OCI-LY1 (cell line): ENCODE data around the gene ASB6.

ENCODE experiments used
- H2AFZ ChIP-seq: fragments of 200-600 bp; sonication (generic), shearing (Covaris generic); 2 replicates; pipeline ENCODE4 v1.6.0; 2014; ENCODE audit warnings: antibody characterized with exemption, mild to moderate bottlenecking, low read length
- H3F3A ChIP-seq: fragments of 200-600 bp; sonication (generic), shearing (Covaris generic); 2 replicates; pipeline ENCODE4 v1.6.0; 2014; ENCODE audit warnings: mild to moderate bottlenecking, antibody characterized with exemption, low read length, moderate library complexity; ENCODE audit not compliant: insufficient read depth
- H3K27ac ChIP-seq: fragments of 200-600 bp; sonication (generic); 2 replicates; pipeline ENCODE4 v1.5.1; 2014; ENCODE audit warnings: low read length, mixed run types, mild to moderate bottlenecking, low read depth; ENCODE audit not compliant: poor library complexity, severe bottlenecking
- H3K27me3 ChIP-seq: fragments of 200-600 bp; sonication (generic); 2 replicates; pipeline ENCODE4 v1.6.0; 2014; ENCODE audit warnings: antibody characterized with exemption, mild to moderate bottlenecking, low read length, moderate library complexity; ENCODE audit not compliant: insufficient read depth
- H3K36me3 ChIP-seq: fragments of 200-600 bp; sonication (generic); 2 replicates; pipeline ENCODE4 v1.6.1; 2014; ENCODE audit warnings: mild to moderate bottlenecking, antibody characterized with exemption, low read length, moderate library complexity, mixed read lengths; ENCODE audit not compliant: insufficient read depth
- H3K4me1 ChIP-seq: fragments of 200-600 bp; sonication (generic); 2 replicates; pipeline ENCODE4 v1.5.1; 2014; ENCODE audit warnings: mild to moderate bottlenecking, low read length, moderate library complexity; ENCODE audit not compliant: insufficient read depth, severe bottlenecking
- H3K4me2 ChIP-seq: fragments of 200-600 bp; sonication (generic), shearing (Covaris generic); 2 replicates; pipeline ENCODE4 v1.6.1; 2014; ENCODE audit warnings: low read length
- H3K4me3 ChIP-seq: fragments of 200-600 bp; sonication (generic); 2 replicates; pipeline ENCODE4 v1.5.1; 2014; ENCODE audit warnings: low read length, low read depth, mild to moderate bottlenecking, mixed read lengths; ENCODE audit not compliant: poor library complexity, severe bottlenecking
- H3K79me2 ChIP-seq: fragments of 200-600 bp; shearing (Covaris generic); 2 replicates; pipeline ENCODE4 v1.6.1; 2016; ENCODE audit warnings: mixed run types, low read length, mixed read lengths; ENCODE audit not compliant: insufficient read depth
- H3K9ac ChIP-seq: fragments of 200-600 bp; sonication (generic), shearing (Covaris generic); 2 replicates; pipeline ENCODE4 v1.6.1; 2014; ENCODE audit warnings: mild to moderate bottlenecking, low read length, mixed read lengths
- H3K9me2 ChIP-seq: fragments of 200-600 bp; sonication (generic), shearing (Covaris generic); 2 replicates; pipeline ENCODE4 v1.6.1; 2014; ENCODE audit warnings: low read depth, mild to moderate bottlenecking, low read length, mixed read lengths
- H3K9me3 ChIP-seq: fragments of 200-600 bp; shearing (Covaris generic); 2 replicates; pipeline ENCODE4 v1.6.1; 2014; ENCODE audit warnings: low read length, mixed read lengths
- H4K20me1 ChIP-seq: fragments of 200-600 bp; sonication (generic), shearing (Covaris generic); 2 replicates; pipeline ENCODE4 v1.6.0; 2016; ENCODE audit warnings: mild to moderate bottlenecking, low read length; ENCODE audit not compliant: insufficient read depth
- EZH2 ChIP-seq: fragments of 200-600 bp; sonication (generic), shearing (Covaris generic); IDR thresholded peaks from 2 replicates; pipeline ENCODE4 v1.8.0; 2017; ENCODE audit warnings: borderline replicate concordance, mixed run types, mild to moderate bottlenecking, antibody characterized with exemption, low read length, moderate library complexity, mixed read lengths
- TF ChIP-seq, protein P1 (sequence below): fragments of 200-600 bp; sonication (generic), shearing (Covaris generic); IDR thresholded peaks from 2 replicates; pipeline ENCODE4 v1.5.1; 2017; ENCODE audit warnings: mild to moderate bottlenecking, antibody characterized with exemption, low read length, moderate library complexity, mixed read lengths

The ASB6 gene

DNA sequence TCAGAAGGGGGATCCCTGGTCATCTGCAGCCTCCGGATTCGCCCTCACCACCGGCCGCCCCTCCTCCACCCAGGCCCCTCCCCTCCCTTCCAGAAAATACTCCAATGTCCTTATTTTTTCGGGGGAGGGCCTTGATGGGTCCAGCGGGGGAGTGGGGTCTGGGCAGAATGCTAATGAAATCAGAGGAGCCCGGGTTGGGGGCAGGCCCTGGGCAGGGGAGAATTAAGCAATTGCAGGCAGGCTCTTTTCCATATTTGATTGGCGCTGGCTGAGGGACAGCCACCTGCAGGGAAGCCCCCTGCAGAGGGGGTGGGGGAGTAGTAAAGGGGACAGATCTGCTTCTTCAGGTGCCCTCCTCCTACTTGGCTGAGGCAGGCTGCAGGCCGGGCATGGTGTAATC lies 44.8 kb upstream of the ASB6 start:
- H3K27ac ChIP-seq, result no peak overlapping the region

DNA sequence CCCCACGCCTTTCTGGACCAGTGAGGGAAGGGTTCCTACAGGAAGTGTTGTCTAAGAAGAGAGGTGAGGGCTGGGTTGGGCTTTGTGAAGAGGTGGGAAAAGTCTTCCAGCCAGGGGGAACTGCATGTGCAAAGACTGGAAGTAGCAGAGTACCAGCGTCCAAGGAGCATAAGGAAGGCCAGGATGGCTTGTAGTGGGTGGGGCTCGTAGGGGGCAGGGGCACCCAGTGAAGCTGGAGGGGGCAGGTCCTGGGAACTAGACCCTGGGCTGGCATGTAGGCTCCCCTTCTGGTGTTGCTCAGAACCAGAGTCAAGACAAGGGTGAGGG lies 43.9 kb upstream of the ASB6 start:
- no peak overlapping the region for H3K4me2 ChIP-seq
- TF ChIP-seq, protein P1, sequence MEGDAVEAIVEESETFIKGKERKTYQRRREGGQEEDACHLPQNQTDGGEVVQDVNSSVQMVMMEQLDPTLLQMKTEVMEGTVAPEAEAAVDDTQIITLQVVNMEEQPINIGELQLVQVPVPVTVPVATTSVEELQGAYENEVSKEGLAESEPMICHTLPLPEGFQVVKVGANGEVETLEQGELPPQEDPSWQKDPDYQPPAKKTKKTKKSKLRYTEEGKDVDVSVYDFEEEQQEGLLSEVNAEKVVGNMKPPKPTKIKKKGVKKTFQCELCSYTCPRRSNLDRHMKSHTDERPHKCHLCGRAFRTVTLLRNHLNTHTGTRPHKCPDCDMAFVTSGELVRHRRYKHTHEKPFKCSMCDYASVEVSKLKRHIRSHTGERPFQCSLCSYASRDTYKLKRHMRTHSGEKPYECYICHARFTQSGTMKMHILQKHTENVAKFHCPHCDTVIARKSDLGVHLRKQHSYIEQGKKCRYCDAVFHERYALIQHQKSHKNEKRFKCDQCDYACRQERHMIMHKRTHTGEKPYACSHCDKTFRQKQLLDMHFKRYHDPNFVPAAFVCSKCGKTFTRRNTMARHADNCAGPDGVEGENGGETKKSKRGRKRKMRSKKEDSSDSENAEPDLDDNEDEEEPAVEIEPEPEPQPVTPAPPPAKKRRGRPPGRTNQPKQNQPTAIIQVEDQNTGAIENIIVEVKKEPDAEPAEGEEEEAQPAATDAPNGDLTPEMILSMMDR, result no peak
- TF ChIP-seq EZH2, result no peak
- no peak overlapping the region for H3K9ac ChIP-seq
- no peak overlapping the region for H3K27ac ChIP-seq
- no peak overlapping the region for H2AFZ ChIP-seq
- no peaks in the 10 kb centered on the region for H3K4me1 ChIP-seq
- no peaks in the 10 kb centered on the region for H3K9me2 ChIP-seq
- no peaks in the 10 kb centered on the region for H3K9me3 ChIP-seq
- H4K20me1 ChIP-seq, result no peaks in the 10 kb centered on the region
- no peaks in the 10 kb centered on the region for H3F3A ChIP-seq
- no peaks in the 10 kb centered on the region for H3K36me3 ChIP-seq
- H3K79me2 ChIP-seq, result no peaks in the 10 kb centered on the region
- H3K4me3 ChIP-seq, result no peak overlapping the region
- H3K27me3 ChIP-seq, result no peaks in the 10 kb centered on the region

More for the DNA sequence above, 44.8 kb upstream of the ASB6 start:
- no peaks in the 10 kb centered on the region for H3K36me3 ChIP-seq
- TF ChIP-seq, protein P1, result no peak
- TF ChIP-seq EZH2, result no peak
- no peaks in the 10 kb centered on the region for H3K9me2 ChIP-seq
- no peaks in the 10 kb centered on the region for H3K4me1 ChIP-seq
- H2AFZ ChIP-seq, result no peak overlapping the region
- H3F3A ChIP-seq, result no peaks in the 10 kb centered on the region
- H3K4me3 ChIP-seq, result no peak overlapping the region
- H3K27me3 ChIP-seq, result no peaks in the 10 kb centered on the region
- H3K9me3 ChIP-seq, result no peaks in the 10 kb centered on the region
- no peak overlapping the region for H3K4me2 ChIP-seq
- no peak overlapping the region for H3K9ac ChIP-seq
- H4K20me1 ChIP-seq, result no peaks in the 10 kb centered on the region
- no peaks in the 10 kb centered on the region for H3K79me2 ChIP-seq

DNA sequence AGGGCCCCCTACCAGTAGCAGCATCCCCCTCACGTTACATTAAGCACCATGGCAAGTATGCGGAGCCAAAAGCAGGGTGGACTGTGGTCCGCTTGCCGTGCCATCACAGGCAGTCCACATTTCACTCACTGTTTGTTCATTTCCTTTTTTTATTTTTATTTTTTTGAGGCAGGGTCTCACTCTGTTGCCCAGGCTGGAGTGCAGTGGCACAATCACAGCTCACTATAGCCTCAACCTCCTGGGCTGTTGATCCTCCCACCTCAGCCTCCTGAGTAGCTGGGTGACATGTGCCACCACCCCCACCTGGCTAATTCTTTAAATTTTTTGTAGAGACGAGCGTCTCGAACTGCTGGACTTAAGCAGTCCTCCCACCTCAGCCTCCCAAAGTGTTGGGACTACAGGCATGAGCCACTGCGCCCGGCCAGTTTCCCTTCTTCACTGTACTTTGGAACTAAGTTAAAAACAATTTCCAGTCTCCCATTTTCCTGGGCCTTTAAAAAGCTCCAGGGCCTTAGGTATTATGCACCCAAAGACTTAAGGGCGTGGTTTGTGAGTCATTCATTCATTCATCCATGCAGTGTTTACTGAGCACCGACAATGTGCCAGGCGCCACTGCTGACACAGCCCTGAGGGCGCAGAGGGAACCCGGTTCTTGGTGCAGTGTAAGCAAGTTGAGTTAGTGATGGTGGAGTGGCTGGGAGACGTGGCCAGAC lies 43.4 kb upstream of the ASB6 start:
- Histone ChIP-seq H3K27me3 (no peaks in the 10 kb centered on the region), H3K4me2 (no peak overlapping the region), H2AFZ (no peak overlapping the region), H3K4me1 (no peaks in the 10 kb centered on the region), H3K9ac (no peak overlapping the region), H3K27ac (no peak overlapping the region), H3K36me3 (no peaks in the 10 kb centered on the region), H4K20me1 (no peaks in the 10 kb centered on the region), H3K4me3 (no peak overlapping the region), H3F3A (no peaks in the 10 kb centered on the region), H3K9me2 (no peaks in the 10 kb centered on the region), H3K9me3 (no peaks in the 10 kb centered on the region), H3K79me2 (no peaks in the 10 kb centered on the region)
- TF ChIP-seq, protein P1, result no peak
- TF ChIP-seq EZH2, result no peak
